Cardiac muscle cell (in vitro differentiated cells and primary cell): ENCODE results near the gene MED8. TPM values are rescaled to one million over a fixed set of nuclear protein-coding genes. Genes with fewer than 3 reads are reported as not detected.

Experiments
- DNase-seq, 2 donors: peaks; one replicate each; pipeline versions ENCODE4 v3.0.0 to v3.0.0-alpha.2; 2010 to 2017; ENCODE audit warnings: low read depth in 1 of 2, low spot score in 1 of 2
- H3K27ac ChIP-seq: fragments of 200-600 bp; sonication (generic); 2 replicates; pipeline ENCODE4 v1.5.1; 2016
- H3K27me3 ChIP-seq: fragments of 200-600 bp; sonication (generic); 2 replicates; pipeline ENCODE4 v1.6.0; 2016; ENCODE audit warnings: control low read depth
- H3K36me3 ChIP-seq: fragments of 200-600 bp; sonication (generic); 2 replicates; pipeline ENCODE4 v1.5.1; 2016; ENCODE audit warnings: control low read depth
- H3K4me1 ChIP-seq: fragments of 200-600 bp; sonication (generic); 2 replicates; pipeline ENCODE4 v1.8.1; 2017; ENCODE audit warnings: low read depth, mild to moderate bottlenecking, mixed run types
- H3K4me3 ChIP-seq: fragments of 200-600 bp; sonication (generic); 2 replicates; pipeline ENCODE4 v1.5.1; 2016; ENCODE audit warnings: mild to moderate bottlenecking
- H3K9me3 ChIP-seq: fragments of 200-600 bp; sonication (generic); 2 replicates; pipeline ENCODE4 v1.5.1; 2017; ENCODE audit warnings: low read depth, mild to moderate bottlenecking, control low read depth
- polyA plus RNA-seq: library from polyadenylated mRNA; unstranded; fragments of >200 nt; fragmentation: Nextera tagmentation; extraction: Ambion mirVana; gene quantifications from 2 replicates; pipeline ENCODE4 v1.2.1, GENCODE V29; 2016
- total RNA-seq: library from RNA; depleted of rRNA; stranded (reverse); fragments of >200 nt; gene quantifications from 2 replicates; pipeline ENCODE4 v1.2.3, GENCODE V29; 2016
- TF ChIP-seq, protein P1 (sequence below): IDR thresholded peaks from 2 replicates; pipeline ENCODE4 v1.5.1; 2012; ENCODE audit warnings: low read depth, mild to moderate bottlenecking, low read length

Gene MED8
- total and polyA plus RNA-seq, 2 experiments from 2014 or later = 25.5 to 38.8 TPM

DNA sequence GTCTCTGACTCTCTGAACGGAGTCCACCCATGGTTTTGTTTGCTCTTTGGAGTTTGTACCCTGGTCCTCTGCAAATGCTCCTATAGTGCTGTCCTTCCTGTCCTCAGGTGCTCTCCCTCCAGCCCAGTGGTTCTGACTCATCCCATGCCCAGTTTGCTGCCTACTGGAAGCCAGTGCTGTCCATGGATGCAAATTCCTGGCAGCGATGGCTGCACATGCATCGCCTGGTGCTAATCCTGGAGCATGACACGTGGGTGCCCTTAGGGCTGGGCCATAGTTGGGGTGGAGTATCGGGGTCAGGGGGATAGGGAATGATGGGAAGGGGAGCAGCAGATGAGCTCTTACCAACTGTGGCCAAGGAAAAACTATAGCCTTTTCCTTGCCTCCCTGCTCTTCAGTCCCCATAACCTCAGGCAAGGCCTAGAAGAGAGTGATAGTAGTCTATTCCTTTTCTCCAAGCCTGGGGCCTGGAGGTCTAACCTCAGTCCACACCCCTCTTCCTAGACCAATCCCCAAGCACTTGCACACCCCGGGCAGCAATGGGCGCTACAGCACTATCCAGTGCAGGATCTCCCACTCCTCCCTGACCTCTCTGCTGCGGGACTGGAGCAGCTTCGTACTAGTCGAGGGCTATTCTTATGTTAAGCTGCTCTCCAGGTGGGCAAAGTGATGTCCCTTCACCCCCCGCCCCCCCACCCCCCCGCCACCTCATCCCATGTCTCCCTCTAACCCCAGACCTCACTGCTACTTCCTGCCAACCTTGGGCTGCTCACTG is 32.6 kb upstream of the MED8 start:
- Histone ChIP-seq H3K36me3 (peaks cover 26% of the 10 kb centered on the region), H3K9me3 (no peaks in the 10 kb centered on the region), H3K4me3 (no peak overlapping the region), H3K27me3 (no peaks in the 10 kb centered on the region), H3K4me1 (no peaks in the 10 kb centered on the region), H3K27ac (no peak overlapping the region)
- TF ChIP-seq, protein P1, sequence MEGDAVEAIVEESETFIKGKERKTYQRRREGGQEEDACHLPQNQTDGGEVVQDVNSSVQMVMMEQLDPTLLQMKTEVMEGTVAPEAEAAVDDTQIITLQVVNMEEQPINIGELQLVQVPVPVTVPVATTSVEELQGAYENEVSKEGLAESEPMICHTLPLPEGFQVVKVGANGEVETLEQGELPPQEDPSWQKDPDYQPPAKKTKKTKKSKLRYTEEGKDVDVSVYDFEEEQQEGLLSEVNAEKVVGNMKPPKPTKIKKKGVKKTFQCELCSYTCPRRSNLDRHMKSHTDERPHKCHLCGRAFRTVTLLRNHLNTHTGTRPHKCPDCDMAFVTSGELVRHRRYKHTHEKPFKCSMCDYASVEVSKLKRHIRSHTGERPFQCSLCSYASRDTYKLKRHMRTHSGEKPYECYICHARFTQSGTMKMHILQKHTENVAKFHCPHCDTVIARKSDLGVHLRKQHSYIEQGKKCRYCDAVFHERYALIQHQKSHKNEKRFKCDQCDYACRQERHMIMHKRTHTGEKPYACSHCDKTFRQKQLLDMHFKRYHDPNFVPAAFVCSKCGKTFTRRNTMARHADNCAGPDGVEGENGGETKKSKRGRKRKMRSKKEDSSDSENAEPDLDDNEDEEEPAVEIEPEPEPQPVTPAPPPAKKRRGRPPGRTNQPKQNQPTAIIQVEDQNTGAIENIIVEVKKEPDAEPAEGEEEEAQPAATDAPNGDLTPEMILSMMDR = no peak
- no peak for DNase-seq

DNA sequence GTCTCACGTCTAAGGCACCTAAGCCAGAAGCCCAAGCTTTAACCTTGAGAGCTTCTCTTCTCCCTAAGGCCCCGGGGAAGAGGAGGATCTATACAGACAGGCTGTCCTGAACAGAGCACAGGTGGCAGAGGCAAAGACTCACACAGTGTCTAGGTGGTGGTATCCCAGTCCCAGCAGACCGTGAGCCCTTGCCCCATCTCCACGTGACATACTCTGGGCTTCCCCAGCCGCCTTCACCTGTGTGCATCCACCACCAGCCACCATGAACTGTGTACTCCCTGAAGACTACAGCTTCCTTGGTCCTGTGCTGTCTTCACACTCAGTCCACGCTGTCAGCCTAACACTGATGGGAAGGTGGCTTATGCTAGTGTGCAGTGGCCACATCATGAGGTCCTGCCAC is 31.8 kb upstream of the MED8 start:
- Histone ChIP-seq H3K27me3 (no peaks in the 10 kb centered on the region), H3K4me1 (no peaks in the 10 kb centered on the region), H3K36me3 (peaks cover 23% of the 10 kb centered on the region), H3K27ac (no peak overlapping the region), H3K4me3 (no peak overlapping the region), H3K9me3 (no peaks in the 10 kb centered on the region)
- no peak for DNase-seq
- TF ChIP-seq, protein P1 = no peak

DNA sequence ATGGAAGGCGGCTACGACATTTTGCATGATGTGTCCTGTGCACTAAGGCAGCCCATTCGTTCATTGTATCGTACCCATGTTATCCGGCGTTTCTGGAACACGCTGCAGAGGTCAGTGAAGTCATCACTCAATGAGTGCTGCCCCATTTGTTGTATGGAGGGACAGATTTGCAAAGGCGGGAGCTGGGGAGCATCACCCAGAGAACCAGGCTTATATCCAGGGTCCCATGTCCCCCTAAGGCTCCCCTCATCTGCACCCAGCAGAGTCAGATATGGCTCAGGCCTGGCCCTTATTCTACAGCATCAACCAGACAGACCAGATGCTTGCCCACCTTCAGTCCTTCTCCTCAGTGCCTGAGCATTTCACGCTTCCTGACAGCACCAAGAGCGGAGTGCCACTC is 31.3 kb upstream of the MED8 start:
- TF ChIP-seq, protein P1 = no peak
- Histone ChIP-seq H3K9me3 (no peaks in the 10 kb centered on the region), H3K27me3 (no peaks in the 10 kb centered on the region), H3K4me1 (no peaks in the 10 kb centered on the region), H3K36me3 (peaks cover 22% of the 10 kb centered on the region), H3K27ac (no peak overlapping the region), H3K4me3 (no peak overlapping the region)
- DNase-seq = no peak

DNA sequence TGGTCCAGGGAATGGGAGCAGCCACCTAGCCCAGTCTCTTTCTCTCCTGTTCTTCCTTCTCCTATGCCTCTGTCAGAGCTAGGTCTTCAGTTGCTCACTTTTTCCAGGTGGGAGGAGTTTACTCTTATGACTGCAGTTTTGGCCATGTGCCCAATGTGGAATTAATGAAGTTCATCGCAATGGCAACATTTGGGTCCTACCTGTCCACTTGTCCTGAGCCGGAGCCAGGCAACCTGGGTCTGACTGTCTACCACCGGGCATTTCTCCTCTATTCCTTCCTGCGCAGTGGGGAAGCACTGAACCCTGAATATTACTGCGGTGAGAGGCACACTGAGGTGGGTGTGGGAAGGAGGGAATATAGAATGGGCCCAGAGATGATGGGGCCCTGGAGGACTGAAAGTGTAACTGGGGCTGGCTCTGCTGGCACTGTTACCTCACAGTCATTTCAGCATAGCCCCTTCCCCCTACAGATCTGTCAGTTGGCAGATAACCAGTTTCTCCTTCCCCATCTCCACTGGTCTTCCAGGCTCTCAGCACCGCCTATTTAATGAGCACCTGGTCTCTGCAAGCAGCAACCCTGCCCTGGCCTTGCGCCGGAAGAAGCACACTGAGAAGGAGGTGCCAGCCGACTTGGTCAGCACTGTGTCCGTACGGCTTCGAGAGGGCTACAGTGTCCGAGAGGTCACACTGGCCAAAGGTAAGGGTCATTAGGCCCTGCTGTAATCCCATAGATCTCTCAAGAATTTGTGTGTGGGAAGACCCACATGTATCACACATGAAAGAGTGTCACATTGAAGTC is 30.2 kb upstream of the MED8 start:
- Histone ChIP-seq H3K9me3 (no peaks in the 10 kb centered on the region), H3K36me3 (peaks cover 22% of the 10 kb centered on the region), H3K4me1 (no peaks in the 10 kb centered on the region), H3K27me3 (no peaks in the 10 kb centered on the region), H3K27ac (no peak overlapping the region), H3K4me3 (no peak overlapping the region)
- no peak for DNase-seq
- TF ChIP-seq, protein P1 = no peak

DNA sequence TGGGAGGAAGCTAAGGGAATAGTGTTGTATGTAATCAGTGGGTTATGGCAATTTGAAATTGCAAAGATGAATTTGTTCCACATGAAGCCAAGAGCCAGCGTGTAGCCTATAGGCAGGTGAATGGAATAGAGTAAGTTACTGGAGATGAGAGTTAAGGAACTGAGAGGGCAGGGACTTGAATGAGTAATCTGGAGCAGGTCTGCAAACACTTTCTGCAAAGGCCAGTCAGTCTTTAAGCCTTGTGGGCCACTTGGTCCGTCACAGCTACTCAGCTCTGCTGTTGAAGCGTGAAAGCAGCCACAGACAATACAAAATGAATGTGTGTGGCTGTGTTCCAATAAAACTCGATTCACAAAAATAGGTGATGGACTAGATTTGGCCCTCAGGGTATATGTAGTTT is 29.3 kb upstream of the MED8 start:
- no peak for DNase-seq
- H3K27me3 ChIP-seq = no peaks in the 10 kb centered on the region
- H3K9me3 ChIP-seq = no peaks in the 10 kb centered on the region
- TF ChIP-seq, protein P1 = no peak
- H3K36me3 ChIP-seq = peaks cover 22% of the 10 kb centered on the region
- no peak overlapping the region for H3K27ac ChIP-seq
- no peak overlapping the region for H3K4me3 ChIP-seq
- no peaks in the 10 kb centered on the region for H3K4me1 ChIP-seq
